Cerebellar nuclear complex (tissue), 1 donor: ENCODE results near the gene ZNF26.

Experiments
- DNase-seq, 2 experiments: peaks; one replicate each; lab custom pipeline; 2025; lab: John Stamatoyannopoulos, UW

ZNF26 gene

DNA sequence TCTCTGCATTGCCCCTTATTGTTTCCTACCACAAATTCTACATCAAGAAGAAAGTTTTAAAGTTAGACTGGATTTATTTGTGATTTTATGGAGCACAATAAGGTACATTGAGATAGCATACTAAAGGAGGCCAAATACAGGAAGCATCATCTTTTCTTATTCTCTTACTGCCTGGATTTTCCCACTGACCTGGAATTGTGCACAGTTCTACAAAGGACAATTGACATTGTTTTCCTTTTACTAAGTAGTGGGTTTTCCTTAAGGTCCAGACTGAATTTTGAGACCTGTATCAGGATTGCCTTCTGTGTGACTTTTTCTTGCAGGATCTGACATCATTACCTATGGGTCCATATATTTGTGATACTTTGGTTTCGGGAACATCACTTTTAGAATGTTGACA, 75.8 kb downstream of the ZNF26 start:
- DNase-seq, result no peak

GRCh38 chr12:133063556-133063955, 77.4 kb downstream of the ZNF26 start:
- DNase-seq, result no peak

DNA sequence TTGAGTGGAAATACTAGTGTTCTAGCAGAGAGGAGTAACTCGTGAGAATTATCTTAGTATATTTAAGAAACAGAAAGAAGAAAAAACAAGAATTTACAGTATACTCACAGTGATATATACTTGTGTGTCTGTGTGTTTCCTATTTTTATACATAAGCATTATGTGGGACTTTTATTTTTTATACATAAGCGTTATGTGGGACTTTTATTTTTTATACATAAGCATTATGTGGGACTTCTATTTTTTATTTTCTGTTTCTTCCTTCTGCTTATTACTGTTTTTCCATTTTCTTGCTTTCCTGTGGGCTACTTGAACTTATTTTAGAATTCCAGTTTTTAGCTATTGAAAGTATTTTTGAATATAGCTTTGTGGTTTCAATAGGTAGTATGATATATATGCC, 87.7 kb downstream of the ZNF26 start:
- no peak for DNase-seq
